PC-9 (cell line): ENCODE measurements around the gene ANO9. TPM values are rescaled to one million over a fixed set of nuclear protein-coding genes. Genes with fewer than 3 reads are reported as not detected.

Experiments
- BruUV-seq: library from RNA; stranded (reverse); fragments of 400-500 nt; replicated peaks from 2 replicates; lab custom pipeline; 2021; lab: Mats Ljungman, UMichigan
- CTCF ChIA-PET: fragments of 300-600 bp; sonication (Branson Sonifier 250); formaldehyde crosslinking; loops from one replicate; lab custom pipeline; 2022; ENCODE audit warnings: antibody characterized with exemption; lab: Charles Lee
- POLR2A ChIA-PET: fragments of 300-600 bp; sonication (Branson Sonifier 250); formaldehyde crosslinking; loops from one replicate; lab custom pipeline; 2022; ENCODE audit warnings: antibody characterized with exemption; ENCODE audit not compliant: unreplicated experiment; lab: Charles Lee
- DNase-seq, 2 experiments: peaks; one replicate each; pipeline versions ENCODE4 v3.0.0 to v3.0.0-alpha.2; 2015 to 2022; ENCODE audit warnings: mixed read lengths in 1 of 2
- H2AFZ ChIP-seq: fragments of 200-600 bp; sonication (generic); 2 replicates; pipeline ENCODE4 v1.8.1; 2017; ENCODE audit warnings: antibody characterized with exemption
- H3F3A ChIP-seq: fragments of 200-600 bp; sonication (generic); 2 replicates; pipeline ENCODE4 v1.8.1; 2017; ENCODE audit warnings: antibody characterized with exemption, mild to moderate bottlenecking, low read depth; ENCODE audit not compliant: insufficient read depth
- H3K27ac ChIP-seq: fragments of 200-600 bp; sonication (generic); 2 replicates; pipeline ENCODE4 v1.6.1; 2016; ENCODE audit warnings: mixed run types
- H3K27me3 ChIP-seq: fragments of 200-600 bp; sonication (generic); 2 replicates; pipeline ENCODE4 v1.6.1; 2016; ENCODE audit warnings: low read depth, mixed run types; ENCODE audit not compliant: insufficient read depth
- H3K36me3 ChIP-seq: fragments of 200-600 bp; sonication (generic); 2 replicates; pipeline ENCODE4 v1.6.1; 2016; ENCODE audit warnings: low read depth, mixed run types
- H3K4me1 ChIP-seq: fragments of 200-600 bp; sonication (generic); replicated peaks from 2 replicates; pipeline ENCODE4 v1.6.1; 2016; ENCODE audit warnings: mixed run types; ENCODE audit not compliant: insufficient read depth
- H3K4me2 ChIP-seq: fragments of 200-600 bp; sonication (generic); 2 replicates; pipeline ENCODE4 v1.6.1; 2017; ENCODE audit warnings: mixed run types
- H3K4me3 ChIP-seq: fragments of 200-600 bp; sonication (generic); 2 replicates; pipeline ENCODE4 v1.6.1; 2016; ENCODE audit warnings: mixed run types
- H3K79me2 ChIP-seq: fragments of 200-600 bp; sonication (generic); 2 replicates; pipeline ENCODE4 v1.6.1; 2017; ENCODE audit warnings: low read depth, mixed run types
- H3K9me2 ChIP-seq: fragments of 200-600 bp; sonication (generic); 2 replicates; pipeline ENCODE4 v1.8.1; 2017; ENCODE audit warnings: mild to moderate bottlenecking; ENCODE audit not compliant: insufficient read depth
- H3K9me3 ChIP-seq: fragments of 200-600 bp; sonication (generic); 2 replicates; pipeline ENCODE4 v1.8.1; 2016; ENCODE audit warnings: low read depth; ENCODE audit not compliant: insufficient read depth
- H4K20me1 ChIP-seq: fragments of 200-600 bp; sonication (generic); 2 replicates; pipeline ENCODE4 v1.8.1; 2017; ENCODE audit not compliant: insufficient read depth
- CTCF ChIP-seq: fragments of 200-600 bp; sonication (generic); conservative IDR thresholded peaks from 2 replicates; pipeline ENCODE4 v1.6.1; 2017; ENCODE audit warnings: mixed run types, antibody characterized with exemption, mild to moderate bottlenecking, moderate library complexity
- EZH2 ChIP-seq: fragments of 200-600 bp; sonication (generic); IDR thresholded peaks from 2 replicates; pipeline ENCODE4 v1.8.0; 2017; ENCODE audit warnings: antibody characterized with exemption, low read depth
- intact Hi-C: fragments of 100-400 bp; cut with micrococcal nuclease; formaldehyde crosslinking; loops from one replicate; pipeline ENCODE4 v1.10.0; 2022; ENCODE audit not compliant: unreplicated experiment
- total RNA-seq: library from RNA; stranded (reverse); gene quantifications from 2 replicates; pipeline ENCODE4 v1.2.3, GENCODE V29; 2021

Gene ANO9
- total RNA-seq, 1 experiment from 2014 or later = 18.1 TPM

GRCh38 chr11:490186-490929 lies 48.5 kb upstream of the ANO9 start:
- no peaks in the 10 kb centered on the region for H3K9me3 ChIP-seq
- no peaks in the 10 kb centered on the region for H3K79me2 ChIP-seq
- H3K36me3 ChIP-seq = no peaks in the 10 kb centered on the region
- POLR2A ChIA-PET = no interaction called here
- no peaks in the 10 kb centered on the region for H3F3A ChIP-seq
- no peaks in the 10 kb centered on the region for H3K9me2 ChIP-seq
- DNase-seq = no peak
- H3K27ac ChIP-seq = no peak overlapping the region
- TF ChIP-seq EZH2 (no peak), CTCF (no peak)
- CTCF ChIA-PET = no interaction called here
- H4K20me1 ChIP-seq = no peaks in the 10 kb centered on the region
- no peaks in the 10 kb centered on the region for H3K4me1 ChIP-seq
- H3K27me3 ChIP-seq = no peaks in the 10 kb centered on the region
- intact Hi-C loops = no loop called here
- BruUV-seq = no TSS peak
- no peak overlapping the region for H3K4me2 ChIP-seq
- H2AFZ ChIP-seq = no peak overlapping the region
- H3K4me3 ChIP-seq = no peak overlapping the region

DNA sequence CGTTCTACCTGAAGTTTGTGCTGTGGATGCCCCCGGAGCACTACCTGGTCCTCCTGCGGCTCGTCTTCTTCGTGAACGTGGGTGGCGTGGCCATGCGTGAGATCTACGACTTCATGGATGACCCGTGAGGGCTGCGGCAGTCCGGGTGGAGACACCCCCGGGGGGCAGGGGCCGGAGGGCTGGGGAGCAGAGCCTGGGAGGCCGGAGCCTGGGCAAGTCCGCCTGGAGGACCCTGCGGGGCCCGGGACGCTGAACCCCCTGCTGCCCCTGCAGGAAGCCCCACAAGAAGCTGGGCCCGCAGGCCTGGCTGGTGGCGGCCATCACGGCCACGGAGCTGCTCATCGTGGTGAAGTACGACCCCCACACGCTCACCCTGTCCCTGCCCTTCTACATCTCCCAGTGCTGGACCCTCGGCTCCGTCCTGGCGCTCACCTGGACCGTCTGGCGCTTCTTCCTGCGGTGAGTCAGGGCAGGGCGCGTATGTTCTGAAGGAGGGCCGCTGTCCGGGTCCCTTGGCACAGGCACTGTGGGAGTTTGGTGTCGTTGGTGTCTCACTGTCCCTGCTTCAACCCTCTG lies 47.9 kb upstream of the ANO9 start:
- ChIA-PET CTCF (no interaction called here), POLR2A (no interaction called here)
- intact Hi-C loops = no loop called here
- Histone ChIP-seq H3K27me3 (no peaks in the 10 kb centered on the region), H3K4me2 (no peak overlapping the region), H3F3A (no peaks in the 10 kb centered on the region), H3K4me1 (no peaks in the 10 kb centered on the region), H3K36me3 (no peaks in the 10 kb centered on the region), H4K20me1 (no peaks in the 10 kb centered on the region), H3K9me3 (no peaks in the 10 kb centered on the region), H2AFZ (no peak overlapping the region), H3K27ac (no peak overlapping the region), H3K4me3 (no peak overlapping the region), H3K79me2 (no peaks in the 10 kb centered on the region), H3K9me2 (no peaks in the 10 kb centered on the region)
- TF ChIP-seq CTCF (no peak), EZH2 (no peak)
- DNase-seq = no peak
- no TSS peak for BruUV-seq

- Histone ChIP-seq H2AFZ (no peak overlapping the region), H3K9me2 (no peaks in the 10 kb centered on the region), H4K20me1 (no peaks in the 10 kb centered on the region), H3K9me3 (no peaks in the 10 kb centered on the region), H3K27me3 (no peaks in the 10 kb centered on the region), H3K4me3 (no peak overlapping the region), H3F3A (no peaks in the 10 kb centered on the region), H3K36me3 (no peaks in the 10 kb centered on the region), H3K4me2 (no peak overlapping the region), H3K4me1 (no peaks in the 10 kb centered on the region), H3K27ac (no peak overlapping the region), H3K79me2 (no peaks in the 10 kb centered on the region)
- ChIA-PET POLR2A (no interaction called here), CTCF (no interaction called here)
- no peak for DNase-seq
- BruUV-seq = no TSS peak
- no peak for TF ChIP-seq CTCF
- TF ChIP-seq EZH2 = no peak
- intact Hi-C loops = no loop called here
These were observed 47.2 kb upstream of the ANO9 start for GRCh38 chr11:488992-489391.
